Ovary (tissue), 3 donors: Measurements from ENCODE around the gene C14orf93.

ENCODE experiments used
- CTCF ChIP-seq, 3 donors: fragments of 450-650 bp in 2 of 3; fragments of 200-600 bp in 1 of 3; IDR thresholded peaks; one replicate each; pipeline versions ENCODE4 v1.5.1 to v1.8.0; 2016 to 2022; ENCODE audit warnings: antibody characterized with exemption in 3 of 3, mild to moderate bottlenecking in 1 of 3
- EP300 ChIP-seq: sonication (generic); formaldehyde crosslinking; IDR thresholded peaks from one replicate; pipeline ENCODE4 v1.6.1; 2017; ENCODE audit warnings: antibody characterized with exemption
- POLR2A ChIP-seq: fragments of 450-650 bp; IDR thresholded peaks from one replicate; pipeline ENCODE4 v1.6.1; 2017; ENCODE audit warnings: antibody characterized with exemption, mild to moderate bottlenecking, moderate library complexity
- donor health status: DM: no; HTN: no; CAD: no.

- no peak for TF ChIP-seq CTCF (IDR thresholded peaks at IDR 0.05)
- no peak for TF ChIP-seq POLR2A
- TF ChIP-seq EP300: no peak
Observed at GRCh38 chr14:23047034-23047634, 37.2 kb upstream of the C14orf93 start.
